ENCODE measurements around the gene SLC34A1.
A peak's percentile ranks its signal among the peaks of the same experiment; 100 is the strongest.
"Not testable (repeated sequence)": the region's sequence is repeated elsewhere in the genome, so short reads cannot be mapped to it uniquely, and the experiment has no call there.

The SLC34A1 gene

GRCh38 chr5:177366528-177367322 is 17.5 kb upstream of the SLC34A1 start:
- peak overlapping the region in 17 of 21 experiments; percentile 28 to 86 (median 70) for H3K27ac ChIP-seq
- peak overlapping the region; percentile 12 to 37 (median 24) for H3K4me3 ChIP-seq

GRCh38 chr5:177367323-177367848 is 16.8 kb upstream of the SLC34A1 start:
- Histone ChIP-seq H3K27ac (peak overlapping the region in 7 of 21 experiments; percentile 32 to 86 (median 82)), H3K4me3 (peak overlapping the region; percentile 12 to 37 (median 24))

GRCh38 chr5:177367981-177368868 is 16.0 kb upstream of the SLC34A1 start:
- H3K4me3 ChIP-seq = no peak overlapping the region
- H3K27ac ChIP-seq = peak overlapping the region in 3 of 21 experiments; percentile 39 to 86 (median 86)

- H3K4me3 ChIP-seq = no peak overlapping the region
- H3K27ac ChIP-seq = peak overlapping the region in 5 of 21 experiments; percentile 17 to 86 (median 39)
Measured at GRCh38 chr5:177368869-177369644, 15.2 kb upstream of the SLC34A1 start.

- peak overlapping the region in 5 of 21 experiments; percentile 17 to 86 (median 83) for H3K27ac ChIP-seq
- no peak overlapping the region for H3K4me3 ChIP-seq
Measured at GRCh38 chr5:177369645-177370440, 14.4 kb upstream of the SLC34A1 start.

GRCh38 chr5:177370488-177371119 is 13.6 kb upstream of the SLC34A1 start:
- Histone ChIP-seq H3K4me3 (peak overlapping the region; percentile 22 to 42 (median 32)), H3K27ac (peak overlapping the region in 12 of 21 experiments; percentile 11 to 86 (median 76))

- Histone ChIP-seq H3K27ac (peak overlapping the region in 19 of 21 experiments; percentile 6 to 88 (median 75)), H3K4me3 (peak overlapping the region; percentile 22 to 42 (median 32))
Measured at GRCh38 chr5:177371120-177372033, 12.9 kb upstream of the SLC34A1 start.

GRCh38 chr5:177372034-177372896 is 12.0 kb upstream of the SLC34A1 start:
- peak overlapping the region in 4 of 7 experiments; percentile 23 to 42 (median 36) for H3K4me3 ChIP-seq

GRCh38 chr5:177372910-177373309 is 11.3 kb upstream of the SLC34A1 start:
- H3K4me3 ChIP-seq = no peak overlapping the region
- peak overlapping the region in 14 of 21 experiments; percentile 23 to 88 (median 74) for H3K27ac ChIP-seq

More at GRCh38 chr5:177372034-177372896, 12.0 kb upstream of the SLC34A1 start:
- H3K27ac ChIP-seq = peak overlapping the region in 18 of 21 experiments; percentile 6 to 88 (median 76)

GRCh38 chr5:177373806-177374205 is 10.4 kb upstream of the SLC34A1 start:
- Histone ChIP-seq H3K27ac (peak overlapping the region in 18 of 21 experiments; percentile 32 to 88 (median 71)), H3K4me3 (no peak overlapping the region)

- Histone ChIP-seq H3K27ac (peak overlapping the region in 13 of 21 experiments; percentile 32 to 88 (median 75)), H3K4me3 (no peak overlapping the region)
Measured at GRCh38 chr5:177374211-177374610, 10.0 kb upstream of the SLC34A1 start.

- H3K27ac ChIP-seq = peak overlapping the region in 2 of 21 experiments; percentile 86 to 88
- H3K4me3 ChIP-seq = not testable (repeated sequence)
Measured at GRCh38 chr5:177375516-177375915, 8.7 kb upstream of the SLC34A1 start.

GRCh38 chr5:177376107-177376506 is 8.1 kb upstream of the SLC34A1 start:
- H3K27ac ChIP-seq = no peak overlapping the region
- no peak overlapping the region for H3K4me3 ChIP-seq

GRCh38 chr5:177377851-177378776 is 6.1 kb upstream of the SLC34A1 start:
- Histone ChIP-seq H3K4me3 (no peak overlapping the region), H3K27ac (peak overlapping the region in 1 of 21 experiments; percentile 51)

All from skin epidermis (tissue), 12 donors.